Liver (tissue), 9 donors: ENCODE results near the gene GLI3. TPM values are rescaled to one million over a fixed set of nuclear protein-coding genes. Genes with fewer than 3 reads are reported as not detected.

Experiments used
- DNase-seq: peaks from one replicate; pipeline ENCODE4 v3.0.0-alpha.2; 2017; ENCODE audit warnings: low spot score
- H3K27ac ChIP-seq, 2 donors: one replicate each; pipeline ENCODE4 v1.7.0; 2013; ENCODE audit warnings: inconsistent platforms in 2 of 2, low read length in 2 of 2, control low read depth in 1 of 2, low read depth in 1 of 2, mild to moderate bottlenecking in 1 of 2
- H3K27me3 ChIP-seq, 4 donors: one replicate each; pipeline versions ENCODE4 v1.6.1 to v1.7.0; 2013; ENCODE audit warnings: low read length in 3 of 4, inconsistent platforms in 1 of 4, mild to moderate bottlenecking in 1 of 4, moderate library complexity in 1 of 4; ENCODE audit not compliant: control insufficient read depth in 4 of 4, insufficient read depth in 4 of 4
- H3K36me3 ChIP-seq, 4 donors: one replicate each; pipeline versions ENCODE4 v1.6.1 to v1.7.0; 2013; ENCODE audit warnings: low read length in 3 of 4, mild to moderate bottlenecking in 3 of 4, low read depth in 1 of 4, moderate library complexity in 1 of 4; ENCODE audit not compliant: control insufficient read depth in 4 of 4, insufficient read depth in 3 of 4
- H3K4me1 ChIP-seq, 4 donors: one replicate each; pipeline versions ENCODE4 v1.6.1 to v1.7.0; 2013; ENCODE audit warnings: low read length in 3 of 4, mild to moderate bottlenecking in 3 of 4, moderate library complexity in 1 of 4; ENCODE audit not compliant: control insufficient read depth in 4 of 4, insufficient read depth in 4 of 4
- H3K4me3 ChIP-seq, 3 donors: one replicate each; pipeline versions ENCODE4 v1.6.1 to v1.7.0; 2013; ENCODE audit warnings: low read length in 3 of 3, control low read depth in 1 of 3, low read depth in 1 of 3, mild to moderate bottlenecking in 1 of 3
- H3K9ac ChIP-seq, 2 donors: one replicate each; pipeline ENCODE4 v1.7.0; 2013; ENCODE audit warnings: low read length in 2 of 2, mild to moderate bottlenecking in 2 of 2, moderate library complexity in 2 of 2, control low read depth in 1 of 2, low read depth in 1 of 2
- H3K9me3 ChIP-seq, 4 donors: one replicate each; pipeline versions ENCODE4 v1.6.1 to v1.7.0; 2013; ENCODE audit warnings: low read length in 3 of 4; ENCODE audit not compliant: control insufficient read depth in 4 of 4
- ATF3 ChIP-seq: IDR thresholded peaks from 2 replicates; pipeline ENCODE4 v1.6.1; 2016; ENCODE audit warnings: antibody characterized with exemption
- CTCF ChIP-seq: fragments of 150-350 bp; IDR thresholded peaks from 2 replicates; pipeline ENCODE4 v1.5.1; 2017; ENCODE audit warnings: improper control_type of control experiment, low read depth, low read length; ENCODE audit not compliant: missing input control
- EGR1 ChIP-seq, 2 donors: IDR thresholded peaks; 2 replicates each; pipeline ENCODE4 v1.6.1; 2016 to 2018; ENCODE audit warnings: antibody characterized with exemption in 2 of 2, low read depth in 2 of 2
- FOXA1 ChIP-seq: IDR thresholded peaks from 2 replicates; pipeline ENCODE4 v1.6.1; 2016; ENCODE audit warnings: antibody characterized with exemption
- HNF4G ChIP-seq: IDR thresholded peaks from 2 replicates; pipeline ENCODE4 v1.6.1; 2016; ENCODE audit warnings: antibody characterized with exemption
- JUND ChIP-seq, 2 donors: IDR thresholded peaks; 2 replicates each; pipeline ENCODE4 v1.6.1; 2016; ENCODE audit warnings: antibody characterized with exemption in 2 of 2
- NR2F2 ChIP-seq: IDR thresholded peaks from 2 replicates; pipeline ENCODE4 v1.6.1; 2016; ENCODE audit warnings: antibody characterized with exemption
- REST ChIP-seq: IDR thresholded peaks from 2 replicates; pipeline ENCODE4 v1.6.1; 2016; ENCODE audit warnings: antibody characterized with exemption, mild to moderate bottlenecking
- TAF1 ChIP-seq: conservative IDR thresholded peaks from 2 replicates; pipeline ENCODE4 v1.6.1; 2016; ENCODE audit warnings: antibody characterized with exemption, mild to moderate bottlenecking
- YY1 ChIP-seq: IDR thresholded peaks from 2 replicates; pipeline ENCODE4 v1.6.1; 2016; ENCODE audit warnings: antibody characterized with exemption, mild to moderate bottlenecking
- WGBS: extraction: QIAGEN DNeasy Blood & Tissue Kit; methylation state at CpG from one replicate; pipeline ENCODE4 v1.1.7; 2013; 5-methylcytosine and 5-hydroxymethylcytosine counted together
- polyA plus RNA-seq, 2 donors: library from polyadenylated mRNA; stranded (reverse) in 1 of 2; unstranded in 1 of 2; fragments of 200-250 nt in 1 of 2; fragments of >200 nt in 1 of 2; fragmentation: Nextera tagmentation in 1 of 2; extraction: Ambion mirVana in 1 of 2; gene quantifications; one replicate each; pipeline versions ENCODE4 v1.2.1 to v1.2.3, GENCODE V29; 2013 to 2015
- total RNA-seq, 2 donors: library from RNA; depleted of rRNA; stranded (reverse); fragments of >200 nt; gene quantifications; one replicate each; pipeline ENCODE4 v1.2.3, GENCODE V29; 2014
- TF ChIP-seq, protein P1 (sequence below): IDR thresholded peaks from 2 replicates; pipeline ENCODE4 v1.6.1; 2016; ENCODE audit warnings: antibody characterized with exemption
- TF ChIP-seq, protein P2 (sequence below): IDR thresholded peaks from 2 replicates; pipeline ENCODE4 v1.6.1; 2016; ENCODE audit warnings: antibody characterized with exemption
- donor health status: healthy.
- donor health status: healthy.
- donor health status: healthy.
- donor health status: healthy.
- donor health status: healthy.

The GLI3 gene
- total and polyA plus RNA-seq, 4 donors: 0.09 to 0.42 (median 0.26) TPM

DNA sequence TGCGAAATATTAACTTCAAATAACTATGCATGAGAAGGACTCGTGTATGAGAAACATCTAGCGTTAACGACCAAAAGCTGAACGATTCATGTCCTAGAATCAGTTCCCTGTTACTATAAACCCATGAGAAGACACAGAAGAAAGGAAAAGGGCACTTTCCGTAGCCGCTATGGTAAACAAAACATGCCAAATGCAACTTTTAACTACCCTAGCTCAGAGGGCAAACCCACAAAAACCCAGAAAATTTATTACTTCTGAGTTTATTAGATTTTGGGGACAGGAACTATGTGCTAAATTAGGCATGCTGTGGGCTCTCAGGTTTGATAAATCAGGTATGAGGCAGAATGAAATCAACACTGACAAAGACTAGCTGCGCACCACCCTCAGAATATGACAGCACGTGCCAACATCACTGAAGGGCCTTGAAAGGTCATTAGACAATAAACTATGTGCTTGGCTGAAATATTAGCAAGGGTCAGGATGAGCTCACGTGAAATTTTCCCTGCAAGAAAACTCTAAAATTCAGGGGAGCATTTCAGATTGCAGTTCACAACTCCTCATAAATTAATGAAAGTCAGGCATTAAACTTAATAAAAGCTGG lies 102.6 kb downstream of the GLI3 start:
- peaks cover 0 to 9% (median 4%) of the 10 kb centered on the region in 4 donors for H3K9me3 ChIP-seq
- DNase-seq: no peak
- TF ChIP-seq EGR1 (IDR thresholded peaks at IDR 0.05; ENCODE audit: low read depth in 2 of 2): no peak
- no peak for TF ChIP-seq NR2F2
- TF ChIP-seq ATF3: no peak
- no peak for TF ChIP-seq JUND (IDR thresholded peaks at IDR 0.05)
- TF ChIP-seq FOXA1: no peak
- TF ChIP-seq, protein P1, sequence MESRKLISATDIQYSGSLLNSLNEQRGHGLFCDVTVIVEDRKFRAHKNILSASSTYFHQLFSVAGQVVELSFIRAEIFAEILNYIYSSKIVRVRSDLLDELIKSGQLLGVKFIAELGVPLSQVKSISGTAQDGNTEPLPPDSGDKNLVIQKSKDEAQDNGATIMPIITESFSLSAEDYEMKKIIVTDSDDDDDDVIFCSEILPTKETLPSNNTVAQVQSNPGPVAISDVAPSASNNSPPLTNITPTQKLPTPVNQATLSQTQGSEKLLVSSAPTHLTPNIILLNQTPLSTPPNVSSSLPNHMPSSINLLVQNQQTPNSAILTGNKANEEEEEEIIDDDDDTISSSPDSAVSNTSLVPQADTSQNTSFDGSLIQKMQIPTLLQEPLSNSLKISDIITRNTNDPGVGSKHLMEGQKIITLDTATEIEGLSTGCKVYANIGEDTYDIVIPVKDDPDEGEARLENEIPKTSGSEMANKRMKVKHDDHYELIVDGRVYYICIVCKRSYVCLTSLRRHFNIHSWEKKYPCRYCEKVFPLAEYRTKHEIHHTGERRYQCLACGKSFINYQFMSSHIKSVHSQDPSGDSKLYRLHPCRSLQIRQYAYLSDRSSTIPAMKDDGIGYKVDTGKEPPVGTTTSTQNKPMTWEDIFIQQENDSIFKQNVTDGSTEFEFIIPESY: no peak
- TF ChIP-seq YY1: no peak
- TF ChIP-seq, protein P2, sequence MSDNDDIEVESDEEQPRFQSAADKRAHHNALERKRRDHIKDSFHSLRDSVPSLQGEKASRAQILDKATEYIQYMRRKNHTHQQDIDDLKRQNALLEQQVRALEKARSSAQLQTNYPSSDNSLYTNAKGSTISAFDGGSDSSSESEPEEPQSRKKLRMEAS: no peak
- no peak for TF ChIP-seq CTCF
- no peak for TF ChIP-seq HNF4G
- 86% methylated on average over 10 of the region's 10 CpGs for WGBS
- no peaks in the 10 kb centered on the region for H3K27me3 ChIP-seq
- no peak overlapping the region for H3K9ac ChIP-seq
- H3K4me1 ChIP-seq: no peaks in the 10 kb centered on the region
- no peaks in the 10 kb centered on the region for H3K36me3 ChIP-seq
- no peak overlapping the region for H3K4me3 ChIP-seq
- no peak overlapping the region for H3K27ac ChIP-seq

- no peak overlapping the region for H3K27ac ChIP-seq
- H3K4me3 ChIP-seq: no peak overlapping the region
- H3K9me3 ChIP-seq: peaks cover 0 to 9% (median 4%) of the 10 kb centered on the region in 4 donors
- no peaks in the 10 kb centered on the region for H3K4me1 ChIP-seq
- TF ChIP-seq TAF1: no peak
- TF ChIP-seq FOXA1: no peak
- no peak for TF ChIP-seq YY1
- no peak for TF ChIP-seq CTCF
- TF ChIP-seq HNF4G: no peak
- no peak for TF ChIP-seq REST
- H3K9ac ChIP-seq: no peak overlapping the region
- no peak for DNase-seq
- H3K27me3 ChIP-seq: no peaks in the 10 kb centered on the region
- 63% methylated on average over 3 of the region's 3 CpGs for WGBS
- no peaks in the 10 kb centered on the region for H3K36me3 ChIP-seq
Observed at GRCh38 chr7:42133321-42133720, 103.7 kb downstream of the GLI3 start.
